ENCODE measurements around the gene GPRC5A. TPM values are rescaled to one million over a fixed set of nuclear protein-coding genes. Genes with fewer than 3 reads are reported as not detected.

The GPRC5A gene
- polyA plus RNA-seq, 4 donors: 8.4 to 10.5 (median 9.7) TPM

DNA sequence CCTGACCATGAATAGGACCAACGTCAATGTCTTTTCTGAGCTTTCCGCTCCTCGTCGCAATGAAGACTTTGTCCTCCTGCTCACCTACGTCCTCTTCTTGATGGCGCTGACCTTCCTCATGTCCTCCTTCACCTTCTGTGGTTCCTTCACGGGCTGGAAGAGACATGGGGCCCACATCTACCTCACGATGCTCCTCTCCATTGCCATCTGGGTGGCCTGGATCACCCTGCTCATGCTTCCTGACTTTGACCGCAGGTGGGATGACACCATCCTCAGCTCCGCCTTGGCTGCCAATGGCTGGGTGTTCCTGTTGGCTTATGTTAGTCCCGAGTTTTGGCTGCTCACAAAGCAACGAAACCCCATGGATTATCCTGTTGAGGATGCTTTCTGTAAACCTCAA is 17.3 kb downstream of the GPRC5A start:
- DNase-seq (ENCODE audit: low read depth in 4 of 4, low spot score in 3 of 4): no peak

- no peak for DNase-seq (ENCODE audit: low read depth in 4 of 4, low spot score in 3 of 4)
These were observed 18.0 kb downstream of the GPRC5A start for GRCh38 chr12:12909228-12909994.

DNA sequence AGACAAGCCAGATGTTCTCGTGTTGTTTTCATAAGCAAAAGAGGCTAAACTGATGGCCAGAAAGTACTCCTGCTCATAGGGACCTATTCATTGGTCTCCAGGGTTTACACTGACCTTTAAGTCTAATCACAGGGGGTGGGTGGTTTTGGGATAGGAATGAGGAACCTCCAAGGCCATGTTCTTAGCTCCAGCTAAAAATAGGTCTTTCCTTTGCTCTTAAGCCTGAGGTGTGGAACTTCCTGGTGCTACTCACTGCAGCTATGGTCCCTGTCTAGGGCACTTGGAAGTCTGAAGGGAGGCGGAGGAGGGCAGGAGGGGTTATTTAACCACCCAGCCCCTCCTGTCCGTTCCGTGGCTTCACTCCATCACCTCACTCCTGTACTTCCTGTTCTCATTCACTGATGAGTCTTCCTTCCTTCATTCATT is 18.6 kb downstream of the GPRC5A start:
- no peak for DNase-seq (ENCODE audit: low read depth in 4 of 4, low spot score in 3 of 4)

DNA sequence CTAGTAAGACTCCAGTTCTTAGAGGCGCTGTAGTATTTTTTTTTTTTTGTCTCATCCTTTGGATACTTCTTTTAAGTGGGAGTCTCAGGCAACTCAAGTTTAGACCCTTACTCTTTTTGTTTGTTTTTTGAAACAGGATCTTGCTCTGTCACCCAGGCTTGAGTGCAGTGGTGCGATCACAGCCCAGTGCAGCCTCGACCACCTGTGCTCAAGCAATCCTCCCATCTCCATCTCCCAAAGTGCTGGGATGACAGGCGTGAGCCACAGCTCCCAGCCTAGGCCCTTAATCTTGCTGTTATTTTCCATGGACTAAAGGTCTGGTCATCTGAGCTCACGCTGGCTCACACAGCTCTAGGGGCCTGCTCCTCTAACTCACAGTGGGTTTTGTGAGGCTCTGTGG is 21.3 kb downstream of the GPRC5A start:
- DNase-seq (ENCODE audit: low read depth in 4 of 4, low spot score in 3 of 4): no peak

DNA sequence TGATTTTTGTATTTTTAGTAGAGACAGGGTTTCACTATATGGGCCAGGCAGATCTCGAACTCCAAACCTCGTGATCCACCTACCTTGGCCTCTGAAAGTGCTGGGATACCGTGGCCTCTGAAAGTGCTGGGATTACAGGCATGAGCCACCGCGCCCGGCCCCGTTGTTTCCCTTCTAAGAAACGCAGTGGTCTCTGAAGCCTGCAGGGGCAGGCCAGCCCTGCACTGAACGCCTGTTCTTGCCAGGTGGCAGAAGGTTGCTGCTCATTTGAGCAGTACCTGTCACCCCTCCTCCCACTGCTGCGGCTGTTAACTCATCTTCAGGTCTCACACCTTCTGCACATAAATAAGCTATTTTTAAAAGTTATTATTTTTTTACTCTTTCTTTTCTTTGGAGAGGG is 24.3 kb downstream of the GPRC5A start:
- no peak for DNase-seq (ENCODE audit: low read depth in 4 of 4, low spot score in 3 of 4)

DNA sequence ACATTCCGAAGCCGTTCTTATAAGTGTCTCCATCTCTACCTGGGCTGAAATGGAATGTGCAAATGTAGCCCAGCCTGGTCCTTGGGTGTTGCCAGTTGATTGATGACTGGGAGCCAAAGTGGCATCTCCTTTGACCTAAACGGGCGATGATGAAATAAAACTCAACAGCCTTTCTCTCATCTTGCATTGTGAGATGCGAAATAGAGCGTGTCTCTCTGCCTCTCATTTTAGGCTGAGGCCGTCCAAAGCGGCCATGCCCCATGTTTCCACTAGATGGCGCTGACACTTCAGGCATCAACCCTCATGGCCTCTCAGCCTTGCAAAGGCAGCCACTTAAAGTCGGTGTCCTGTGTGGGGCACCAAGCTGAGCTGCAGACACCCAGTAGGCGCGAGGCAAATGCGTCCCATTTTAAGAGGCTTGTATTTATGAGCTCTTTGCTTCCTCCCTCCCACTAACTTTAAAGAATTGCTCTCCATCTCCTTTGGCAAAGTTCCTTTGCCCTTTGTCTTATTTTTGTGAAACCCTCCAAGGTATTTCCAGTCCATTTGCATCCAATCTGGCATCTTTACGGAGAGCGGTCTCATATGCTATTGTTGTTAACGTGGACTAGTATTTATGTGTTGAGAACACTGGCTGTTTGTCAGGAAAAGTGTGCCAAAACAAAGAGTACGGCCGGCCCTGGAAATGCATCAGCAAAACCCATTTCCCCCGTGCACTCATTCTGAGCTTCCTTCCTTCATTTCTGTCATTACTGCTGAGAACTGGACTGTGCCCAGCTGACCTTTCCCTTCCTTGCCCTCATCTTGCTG is 25.0 kb downstream of the GPRC5A start:
- DNase-seq (ENCODE audit: low read depth in 4 of 4, low spot score in 3 of 4): peak; percentile 73 to 84 (median 76)

- no peak for DNase-seq (ENCODE audit: low read depth in 4 of 4, low spot score in 3 of 4)
These were observed 26.2 kb downstream of the GPRC5A start for GRCh38 chr12:12917517-12917916.

GRCh38 chr12:12918781-12919389 is 27.5 kb downstream of the GPRC5A start:
- no peak for DNase-seq (ENCODE audit: low read depth in 4 of 4, low spot score in 3 of 4)

DNA sequence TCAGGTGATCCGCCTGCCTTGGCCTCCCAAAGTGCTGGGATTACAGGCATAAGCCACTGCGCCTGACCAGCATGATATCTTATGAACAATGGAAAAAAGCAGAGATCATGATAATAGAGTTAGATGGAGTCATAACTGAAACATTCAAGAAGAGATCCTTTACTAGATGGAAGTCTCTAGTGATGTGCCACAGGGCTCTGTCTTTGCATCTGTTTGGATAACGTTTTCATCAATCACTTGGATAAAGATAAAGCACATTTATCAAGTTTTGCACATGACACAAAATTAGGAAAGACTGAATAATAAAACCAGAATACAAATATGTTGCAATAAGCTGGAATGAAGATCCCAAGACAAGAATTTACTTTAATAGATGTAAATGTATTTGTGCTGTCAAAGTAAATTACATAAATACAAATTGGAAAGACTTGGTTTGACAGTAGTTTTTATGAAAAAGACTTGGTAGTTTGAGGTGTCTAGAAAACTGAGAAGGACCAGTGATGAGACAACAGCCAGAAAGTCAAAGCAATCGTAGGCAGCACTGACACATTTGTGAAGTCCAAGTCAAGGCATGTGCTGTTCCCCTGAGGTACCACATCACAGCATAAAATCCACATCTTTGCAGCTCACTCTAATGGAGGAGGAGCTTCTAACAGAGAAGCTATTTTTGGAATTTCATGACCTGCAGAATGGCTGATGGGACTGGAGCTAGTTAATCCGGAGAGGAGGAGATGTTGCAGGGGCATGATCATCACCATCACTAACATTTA is 28.5 kb downstream of the GPRC5A start:
- no peak for DNase-seq (ENCODE audit: low read depth in 4 of 4, low spot score in 3 of 4)

DNA sequence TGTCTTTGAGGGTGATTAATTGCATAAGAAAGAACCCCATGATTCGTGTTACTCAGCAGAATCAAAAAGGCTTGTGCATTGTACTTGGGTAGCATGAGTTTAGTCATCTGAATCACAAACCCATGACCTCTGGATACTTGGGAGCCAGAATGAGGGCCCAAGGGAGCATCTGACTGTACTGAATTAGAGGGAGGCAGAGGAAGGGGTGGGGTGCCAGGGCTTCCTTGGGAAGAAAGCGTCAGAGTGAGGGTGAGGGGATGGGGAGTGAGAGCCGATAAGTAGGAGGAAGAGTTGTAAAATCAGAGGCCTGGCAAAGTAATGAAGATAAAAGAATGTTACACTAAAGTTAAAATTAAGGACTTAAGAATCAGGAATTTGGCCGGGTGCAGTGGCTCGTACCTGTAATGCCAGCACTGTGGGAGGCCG is 30.8 kb downstream of the GPRC5A start:
- no peak for DNase-seq (ENCODE audit: low read depth in 4 of 4, low spot score in 3 of 4)

DNA sequence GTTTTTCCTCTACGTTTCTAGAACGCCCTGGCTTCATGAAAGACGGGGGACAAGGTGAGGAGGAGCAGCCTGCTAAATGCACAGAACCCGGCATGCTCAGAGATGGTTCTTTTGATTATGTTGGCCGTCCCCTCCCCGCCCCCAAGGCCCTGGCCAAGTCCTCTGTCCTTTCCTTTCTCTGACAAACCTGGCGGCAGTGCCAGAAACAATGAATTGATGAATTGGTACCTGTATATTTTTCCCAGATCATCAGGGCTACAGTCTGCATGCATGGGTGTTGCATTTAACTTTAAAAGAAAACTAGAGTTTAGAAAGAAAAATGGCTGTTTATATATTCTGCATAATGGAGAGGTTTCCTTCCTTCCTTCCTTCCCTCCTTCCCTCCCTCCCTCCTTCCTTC is 31.6 kb downstream of the GPRC5A start:
- DNase-seq (ENCODE audit: low read depth in 4 of 4, low spot score in 3 of 4): no peak

GRCh38 chr12:12924169-12924568 is 32.8 kb downstream of the GPRC5A start:
- no peak for DNase-seq (ENCODE audit: low read depth in 4 of 4, low spot score in 3 of 4)

DNA sequence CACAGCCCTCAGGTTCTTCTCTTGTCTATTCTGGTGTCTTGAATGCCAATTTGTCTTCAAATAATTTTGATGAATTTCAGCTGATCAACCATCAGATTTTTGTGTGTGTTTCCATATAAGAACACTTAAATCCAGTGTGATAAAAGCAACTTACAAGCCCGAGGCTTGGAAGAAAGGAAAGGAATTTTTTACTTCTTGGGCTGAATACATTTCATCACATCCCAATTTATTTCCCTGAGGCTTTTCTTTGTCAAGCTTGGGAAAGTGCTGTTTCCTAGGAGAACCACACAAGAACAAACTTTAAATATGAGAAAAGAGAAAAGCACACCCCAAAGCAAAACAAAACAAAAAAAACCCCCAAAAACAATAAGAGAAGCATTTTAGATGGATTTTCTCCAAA is 34.0 kb downstream of the GPRC5A start:
- no peak for DNase-seq (ENCODE audit: low read depth in 4 of 4, low spot score in 3 of 4)

GRCh38 chr12:12926571-12927071 is 35.3 kb downstream of the GPRC5A start:
- DNase-seq (ENCODE audit: low read depth in 4 of 4, low spot score in 3 of 4): no peak

DNA sequence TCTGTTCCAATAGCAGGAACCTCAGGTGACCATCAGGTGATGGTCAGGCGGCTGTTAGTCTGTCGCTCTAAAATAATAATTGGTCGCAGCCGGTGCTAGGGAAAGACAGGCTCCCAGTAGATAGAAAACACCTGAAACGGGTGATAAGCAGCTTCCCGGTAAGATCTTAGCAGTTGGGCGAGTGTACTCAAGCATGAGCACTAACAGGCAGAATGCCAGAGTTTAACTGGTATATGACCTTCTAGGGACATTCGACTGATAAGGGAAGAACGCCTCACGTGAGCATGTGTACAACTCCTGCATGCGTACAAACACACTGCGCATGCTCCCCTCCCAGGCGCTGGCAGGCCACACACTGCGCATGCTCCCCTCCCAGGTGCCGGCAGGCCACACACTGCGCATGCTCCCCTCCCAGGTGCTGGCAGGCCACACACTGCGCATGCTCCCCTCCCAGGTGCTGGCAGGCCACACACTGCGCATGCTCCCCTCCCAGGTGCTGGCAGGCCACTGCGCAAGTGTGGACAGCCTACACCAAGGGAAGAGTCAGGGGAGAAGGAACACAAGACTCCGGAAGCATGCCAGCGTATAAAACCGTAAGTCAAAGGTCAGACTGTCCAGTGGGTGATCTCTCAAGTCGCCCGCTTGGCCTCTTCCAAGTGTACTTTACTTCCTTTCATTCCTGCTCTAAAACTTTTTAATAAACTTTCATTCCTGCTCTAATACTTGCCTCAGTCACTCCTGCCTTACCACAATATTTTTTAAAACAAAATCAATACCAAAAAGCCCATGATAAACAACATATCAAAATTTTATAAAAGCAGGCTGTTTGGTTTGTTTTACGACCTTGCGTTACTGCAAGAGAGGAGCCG is 36.1 kb downstream of the GPRC5A start:
- peak in 3 of 4 donors; percentile 33 to 68 (median 56) for DNase-seq (ENCODE audit: low read depth in 4 of 4, low spot score in 3 of 4)

DNA sequence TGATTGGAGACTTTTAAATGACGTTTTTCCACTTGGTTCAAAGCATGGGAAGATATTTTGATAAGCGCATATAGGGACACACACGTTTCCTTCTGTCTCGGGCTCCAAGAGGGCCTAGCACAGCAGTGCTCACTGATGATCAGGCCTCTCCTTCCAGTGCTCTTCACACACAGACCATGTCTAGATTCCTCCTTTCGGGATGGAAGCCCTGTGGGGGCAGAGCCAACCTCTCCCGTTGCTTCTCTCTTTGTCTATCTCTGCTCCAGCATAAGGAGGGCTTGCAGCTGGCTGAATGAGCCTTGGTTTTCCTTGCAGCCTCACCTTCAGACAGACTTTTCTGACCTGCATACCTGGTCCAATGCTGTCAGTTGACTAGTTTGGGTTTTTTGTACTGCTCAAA is 38.3 kb downstream of the GPRC5A start:
- DNase-seq (ENCODE audit: low read depth in 4 of 4, low spot score in 3 of 4): no peak

DNA sequence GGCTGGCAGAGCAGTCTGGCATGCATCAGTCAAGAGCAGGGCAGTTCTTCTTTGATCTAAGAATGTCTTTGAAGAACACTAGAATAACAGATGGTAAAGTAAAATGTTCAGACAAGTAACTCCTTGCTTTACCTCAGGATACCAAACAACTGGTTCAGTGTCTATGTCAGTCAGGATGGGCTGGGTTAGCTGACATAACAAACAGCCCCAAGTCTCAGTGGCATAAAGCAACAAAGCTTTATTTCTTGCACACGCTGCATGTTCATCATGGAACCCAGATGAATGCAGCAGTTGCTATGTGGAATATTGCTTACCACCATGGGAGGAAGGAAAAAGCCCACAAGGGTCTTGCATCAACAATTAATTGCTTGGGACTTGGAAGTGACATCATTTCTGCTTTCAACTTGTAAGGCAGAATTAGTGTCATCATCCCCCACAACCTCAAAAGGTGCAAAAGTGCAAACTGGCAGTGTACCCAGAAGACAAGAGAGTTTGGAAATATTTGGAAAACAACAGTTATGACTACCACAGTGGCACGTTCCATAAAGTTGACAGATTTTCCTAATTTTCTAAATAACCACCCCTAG is 39.4 kb downstream of the GPRC5A start:
- DNase-seq (ENCODE audit: low read depth in 4 of 4, low spot score in 3 of 4): no peak

DNA sequence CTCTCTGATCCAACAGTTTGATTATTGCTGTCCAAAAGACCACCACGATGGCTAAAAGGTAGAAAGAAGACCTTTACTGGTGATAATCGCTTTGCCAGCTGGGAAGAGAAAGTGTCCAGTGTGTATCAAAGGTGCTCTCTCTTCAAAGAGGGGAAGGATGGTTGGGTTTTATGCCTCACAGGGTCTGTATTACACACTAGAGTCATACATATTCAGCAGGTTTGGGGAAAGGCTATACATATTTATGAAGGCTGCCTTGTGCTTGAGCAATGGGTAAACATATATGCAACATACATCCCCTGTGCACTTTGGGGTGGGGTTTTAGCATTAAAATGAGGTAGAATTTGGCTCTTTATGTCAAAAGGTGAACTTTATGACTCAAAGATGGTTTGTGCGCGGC is 42.4 kb downstream of the GPRC5A start:
- DNase-seq (ENCODE audit: low read depth in 4 of 4, low spot score in 3 of 4): no peak

GRCh38 chr12:12934556-12934955 is 43.2 kb downstream of the GPRC5A start:
- no peak for DNase-seq (ENCODE audit: low read depth in 4 of 4, low spot score in 3 of 4)
